K562 (cell line): ENCODE results near the gene TAF15. TPM values are rescaled to one million over a fixed set of nuclear protein-coding genes. Genes with fewer than 3 reads are reported as not detected.
A peak's percentile ranks its signal among the peaks of the same experiment; 100 is the strongest.

Source experiments
- ATAC-seq: fragments of 200-7000 bp; cut with Tn5 transposase; 3 replicates; pipeline ENCODE4 v1.9.1; 2020; ENCODE audit warnings: moderate library complexity
- BruUV-seq: library from RNA; stranded (reverse); fragments of 400-500 nt; replicated peaks from 2 replicates; lab custom pipeline; 2021; lab: Mats Ljungman, UMichigan
- CTCF ChIA-PET: fragments of 300-600 bp; formaldehyde crosslinking; extraction: SDS; loops from one replicate; lab custom pipeline; 2021; ENCODE audit warnings: low intra/inter-chr PET ratio; lab: Yijun Ruan, JAX
- POLR2A ChIA-PET: fragments of 300-600, 350-650 bp; sonication (Branson Sonifier 250); formaldehyde crosslinking; extraction: SDS; loops from one replicate; lab custom pipeline; 2021; ENCODE audit warnings: antibody characterized with exemption, inconsistent platforms; lab: Yijun Ruan, JAX
- DNase-seq, 4 experiments: peaks; one replicate each; pipeline versions ENCODE4 v3.0.0 to v3.0.0-alpha.2; 2011 to 2018; ENCODE audit warnings: low spot score in 3 of 4, mixed read lengths in 3 of 4; ENCODE audit errors: extremely low read depth in 1 of 4
- FAIRE-seq: peaks from 2 replicates; lab custom pipeline; 2011; peaks lifted over from hg19 to GRCh38; lab: Jason Lieb, UNC
- H2AFZ ChIP-seq: 2 replicates; pipeline ENCODE4 v1.6.0; 2011; ENCODE audit warnings: low read depth, low read length, control low read depth, inconsistent platforms
- H3K27ac ChIP-seq: fragments of 200-600 bp; 3 replicates; pipeline ENCODE4 v1.8.0; 2011; ENCODE audit warnings: low read depth, mild to moderate bottlenecking, control low read depth, inconsistent platforms, low read length, moderate library complexity, mixed read lengths; ENCODE audit errors: extremely low read depth
- H3K27me3 ChIP-seq, 2 experiments: fragments of 300-600 bp in 1 of 2; 2 replicates in 1 of 2; 3 replicates in 1 of 2; pipeline versions ENCODE4 v1.6.0 to v1.8.0; 2011; ENCODE audit warnings: inconsistent platforms in 2 of 2, low read length in 2 of 2, mild to moderate bottlenecking in 1 of 2, mixed read lengths in 1 of 2, moderate library complexity in 1 of 2; ENCODE audit not compliant: control insufficient read depth in 2 of 2, insufficient read depth in 2 of 2
- H3K36me3 ChIP-seq: fragments of 300-600 bp; 3 replicates; pipeline ENCODE4 v1.8.0; 2011; ENCODE audit warnings: mild to moderate bottlenecking, low read length, inconsistent platforms; ENCODE audit not compliant: control insufficient read depth, insufficient read depth
- H3K4me1 ChIP-seq, 2 experiments: fragments of 200-600 bp in 1 of 2; replicated peaks in 1 of 2; 2 replicates in 1 of 2; 3 replicates in 1 of 2; pipeline versions ENCODE4 v1.5.1 to v1.8.0; 2011; ENCODE audit warnings: inconsistent platforms in 2 of 2, low read length in 2 of 2, mild to moderate bottlenecking in 1 of 2, mixed read lengths in 1 of 2, moderate library complexity in 1 of 2; ENCODE audit not compliant: control insufficient read depth in 2 of 2, insufficient read depth in 2 of 2
- H3K4me2 ChIP-seq: 2 replicates; pipeline ENCODE4 v1.6.1; 2011; ENCODE audit warnings: low read length, control low read depth, inconsistent platforms, mixed read lengths; ENCODE audit not compliant: insufficient read depth
- H3K4me3 ChIP-seq: fragments of 200-600 bp; sonication (generic), shearing (Covaris generic); 2 replicates; pipeline ENCODE4 v1.5.1; 2016; ENCODE audit warnings: control low read depth, inconsistent platforms
- H3K79me2 ChIP-seq: fragments of 200-600 bp; 3 replicates; pipeline ENCODE4 v1.8.0; 2011; ENCODE audit warnings: low read length, inconsistent platforms; ENCODE audit not compliant: control insufficient read depth, insufficient read depth
- H3K9ac ChIP-seq, 2 experiments: 2 replicates each; pipeline versions ENCODE4 v1.6.0 to v1.6.1; 2011; ENCODE audit warnings: low read depth in 2 of 2, low read length in 2 of 2, control low read depth in 1 of 2, inconsistent platforms in 1 of 2, mild to moderate bottlenecking in 1 of 2, mixed read lengths in 1 of 2; ENCODE audit not compliant: insufficient read depth in 1 of 2
- H3K9me1 ChIP-seq: one replicate; pipeline ENCODE4 v1.6.0; 2011; ENCODE audit warnings: inconsistent platforms, mild to moderate bottlenecking, low read length, moderate library complexity; ENCODE audit not compliant: control insufficient read depth, insufficient read depth
- H3K9me3 ChIP-seq: replicated peaks from 2 replicates; pipeline ENCODE4 v1.5.1; 2011; ENCODE audit warnings: low read depth, low read length, inconsistent platforms; ENCODE audit not compliant: control insufficient read depth, insufficient read depth
- H4K20me1 ChIP-seq: replicated peaks from 2 replicates; pipeline ENCODE4 v1.6.1; 2011; ENCODE audit warnings: low read length, inconsistent platforms, mixed read lengths; ENCODE audit not compliant: control insufficient read depth, insufficient read depth
- IRF9 ChIP-seq: fragments of 450-650 bp; IDR thresholded peaks from 2 replicates; pipeline ENCODE4 v1.6.1; 2016; ENCODE audit warnings: missing biosample characterization, missing genetic modification characterization
- RNF2 ChIP-seq: sonication (generic); IDR thresholded peaks from 2 replicates; pipeline ENCODE4 v1.6.1; 2016
- ZBTB8A ChIP-seq: fragments of 450-650 bp; IDR thresholded peaks from 2 replicates; pipeline ENCODE4 v1.6.1; 2018; ENCODE audit warnings: mild to moderate bottlenecking, moderate library complexity; ENCODE audit not compliant: partially characterized antibody
- ZKSCAN3 ChIP-seq: fragments of 250-450 bp; sonication (Bioruptor Pico); IDR thresholded peaks from 2 replicates; pipeline ENCODE4 v1.4.0; 2020
- WGBS: fragments of 100-300 bp; shearing (Covaris generic); methylation state at CpG from one replicate; pipeline ENCODE4 v1.1.6; 2016; ENCODE audit warnings: low coverage, mixed read lengths; ENCODE audit not compliant: insufficient coverage; ENCODE audit errors: missing lambda C conversion rate; 5-methylcytosine and 5-hydroxymethylcytosine counted together
- in situ Hi-C: fragments of 300-500 bp; cut with MboI; formaldehyde crosslinking; loops from 4 replicates; pipeline ENCODE4 v1.15.0; 2018; ENCODE audit warnings: inconsistent platforms, mixed read lengths
- intact Hi-C: fragments of 100-400 bp; cut with micrococcal nuclease; formaldehyde crosslinking; loops from 2 replicates; pipeline ENCODE4 v1.14.2; 2022
- polyA plus RNA-seq, 8 experiments: library from polyadenylated mRNA; depleted of rRNA in 4 of 8; stranded (reverse) in 5 of 8; unstranded in 3 of 8; fragments of >200 nt; fragmentation: Nextera tagmentation in 2 of 8; fragmentation: Illumina TruSeq in 1 of 8; extraction: Ambion mirVana in 2 of 8; extraction: Trizol in 1 of 8; gene quantifications; 2 replicates each; pipeline versions ENCODE4 v1.2.1 to v1.2.3, GENCODE V29; 2011 to 2014; ENCODE audit warnings: inconsistent platforms in 1 of 8, missing spikeins in 1 of 8
- total RNA-seq, 7 experiments: library from RNA; depleted of rRNA in 6 of 7; stranded (reverse); fragments of >200 nt in 6 of 7; fragmentation: Illumina TruSeq in 2 of 7; extraction: Trizol in 2 of 7; gene quantifications; 2 replicates each; pipeline versions ENCODE4 v1.2.1 to v1.2.3, GENCODE V29; 2011 to 2021; ENCODE audit warnings: low replicate concordance in 1 of 7

The TAF15 gene
- total and polyA plus RNA-seq, 9 of the 15 experiments (the other 6 are each of a cell fraction or from before 2014, with no cell fraction given): 4.1 to 272 (median 56.8) TPM

DNA sequence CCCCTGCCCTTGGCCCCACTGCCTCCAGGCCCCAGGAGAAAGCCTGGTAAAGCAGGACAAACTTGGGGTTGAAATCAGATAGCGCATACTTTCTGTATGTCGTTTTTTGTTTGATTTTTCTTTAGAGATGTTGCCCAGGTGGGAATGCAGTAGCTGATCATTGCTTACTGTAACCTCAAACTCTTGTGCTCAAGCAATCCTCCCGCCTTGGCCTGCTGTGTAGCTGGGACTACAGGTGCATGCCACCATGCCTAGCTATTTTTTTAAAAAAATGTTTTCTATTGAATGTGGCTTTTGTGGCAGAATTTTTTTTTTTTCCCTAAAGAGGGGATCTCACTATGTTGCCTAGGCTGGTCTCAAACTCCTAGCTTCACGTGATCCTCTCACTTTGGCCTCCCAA is 82.0 kb downstream of the TAF15 start:
- Histone ChIP-seq H4K20me1 (no peaks in the 10 kb centered on the region), H2AFZ (0 out of 2 replicates have a peak overlapping the region, but pooled peaks have one; percentile 32), H3K27ac (no peak overlapping the region), H3K4me3 (no peak overlapping the region), H3K4me2 (no peak overlapping the region), H3K27me3 (no peaks in the 10 kb centered on the region), H3K4me1 (peaks cover 0 to 14% of the 10 kb centered on the region in 2 experiments; a peak in 3 of 5 replicates), H3K9me1 (no peaks in the 10 kb centered on the region), H3K9ac (no peak overlapping the region), H3K36me3 (no peaks in the 10 kb centered on the region), H3K9me3 (no peaks in the 10 kb centered on the region), H3K79me2 (no peaks in the 10 kb centered on the region)
- POLR2A ChIA-PET: interaction anchor here (2.0 kb wide), 1 partner anchor 11 kb away, joined by 9 read pairs; the partner anchor contains the start of gene CCL5
- in situ Hi-C loops (no loop called here), intact Hi-C loops (no loop called here)
- 75% methylated on average over 4 of the region's 4 CpGs for WGBS
- ATAC-seq (no peak), DNase-seq (no peak), FAIRE-seq (no peak)
- CTCF ChIA-PET: no interaction called here
- no TSS peak for BruUV-seq
- TF ChIP-seq ZBTB8A (no peak), IRF9 (tag) (no peak), ZKSCAN3 (no peak), RNF2 (no peak)
